H1 (cell line): Measurements from ENCODE around the gene CEP41.

Experiments used
- CBX5 ChIP-seq: fragments of 300-800, 300-1000 bp; sonication (generic); IDR thresholded peaks from 2 replicates; pipeline ENCODE4 v1.7.1; 2016; ENCODE audit warnings: antibody characterized with exemption, low read length, low read depth
- CTCF ChIP-seq, 3 experiments: IDR thresholded peaks; 1 replicate in 2 of 3; 2 replicates in 1 of 3; pipeline versions ENCODE4 v1.5.1 to v1.6.1; 2011; ENCODE audit warnings: low read length in 3 of 3, mild to moderate bottlenecking in 3 of 3, inconsistent platforms in 2 of 3, low read depth in 1 of 3, moderate library complexity in 1 of 3; ENCODE audit not compliant: insufficient read depth in 1 of 3; ENCODE audit errors: control extremely low read depth in 1 of 3
- EZH2 ChIP-seq: fragments of 200-600 bp; sonication (generic); IDR thresholded peaks from 2 replicates; pipeline ENCODE4 v1.7.1; 2012; ENCODE audit warnings: low read depth, mild to moderate bottlenecking, moderate library complexity, low read length, inconsistent platforms; ENCODE audit not compliant: severe bottlenecking
- MAFK ChIP-seq: IDR thresholded peaks from 2 replicates; pipeline ENCODE4 v1.6.1; 2012; ENCODE audit warnings: low read depth, mild to moderate bottlenecking, improper control_type of control experiment, low read length
- NRF1 ChIP-seq: IDR thresholded peaks from 2 replicates; pipeline ENCODE4 v1.6.1; 2011; ENCODE audit warnings: mild to moderate bottlenecking, low read depth, low read length, improper control_type of control experiment
- POLR2A ChIP-seq, 2 experiments: IDR thresholded peaks; 1 replicate in 1 of 2; 2 replicates in 1 of 2; pipeline ENCODE4 v1.6.1; 2011; ENCODE audit warnings: low read depth in 2 of 2, low read length in 2 of 2, mild to moderate bottlenecking in 2 of 2; ENCODE audit errors: control extremely low read depth in 1 of 2
- POLR2AphosphoS5 ChIP-seq: IDR thresholded peaks from 2 replicates; pipeline ENCODE4 v1.6.1; 2011; ENCODE audit warnings: low read depth, low read length
- SP4 ChIP-seq: IDR thresholded peaks from 2 replicates; pipeline ENCODE4 v1.6.1; 2012; ENCODE audit warnings: low read length, inconsistent platforms
- SUZ12 ChIP-seq: fragments of 200-600 bp; sonication (generic); IDR thresholded peaks from 2 replicates; pipeline ENCODE4 v1.6.1; 2012; ENCODE audit warnings: mild to moderate bottlenecking, inconsistent platforms, low read length, moderate library complexity, mixed read lengths

GRCh38 chr7:130420943-130421578, 19.8 kb downstream of the CEP41 start:
- TF ChIP-seq POLR2A (IDR thresholded peaks at IDR 0.05; ENCODE audit: control extremely low read depth in 1 of 2, low read depth in 2 of 2, low read length in 2 of 2): no peak
- TF ChIP-seq CTCF (IDR thresholded peaks at IDR 0.05; ENCODE audit: control extremely low read depth in 1 of 3, insufficient read depth in 1 of 3, low read depth in 1 of 3, low read length in 3 of 3): no peak
- no peak for TF ChIP-seq NRF1
- TF ChIP-seq CBX5: no peak
- no peak for TF ChIP-seq SUZ12
- TF ChIP-seq POLR2AphosphoS5: no peak
- no peak for TF ChIP-seq MAFK
- no peak for TF ChIP-seq SP4
- TF ChIP-seq EZH2: no peak
